Upper lobe of right lung (tissue), 1 donor: ENCODE results near the gene SVIL. TPM values are rescaled to one million over a fixed set of nuclear protein-coding genes. Genes with fewer than 3 reads are reported as not detected.
A peak's percentile ranks its signal among the peaks of the same experiment; 100 is the strongest.

ENCODE experiments used
- ATAC-seq: fragments of 200-7000 bp; cut with Tn5 transposase; one replicate; pipeline ENCODE4 v1.9.1; 2020; ENCODE audit warnings: mild to moderate bottlenecking, moderate library complexity
- DNase-seq: peaks from one replicate; pipeline ENCODE4 v3.0.0-alpha.2; 2020
- H3K27ac ChIP-seq: fragments of 200-600 bp; one replicate; pipeline ENCODE4 v1.8.0; 2022
- H3K27me3 ChIP-seq: fragments of 200-600 bp; one replicate; pipeline ENCODE4 v1.8.0; 2022; ENCODE audit warnings: mild to moderate bottlenecking
- H3K36me3 ChIP-seq: fragments of 200-600 bp; one replicate; pipeline ENCODE4 v1.8.0; 2022
- H3K4me1 ChIP-seq: fragments of 200-600 bp; one replicate; pipeline ENCODE4 v1.8.0; 2022
- H3K4me3 ChIP-seq: fragments of 200-600 bp; one replicate; pipeline ENCODE4 v1.8.0; 2022; ENCODE audit warnings: mild to moderate bottlenecking
- H3K9me3 ChIP-seq: fragments of 200-600 bp; one replicate; pipeline ENCODE4 v1.8.0; 2022
- CTCF ChIP-seq: fragments of 200-600 bp; IDR thresholded peaks from one replicate; pipeline ENCODE4 v1.8.0; 2022; ENCODE audit warnings: antibody characterized with exemption
- intact Hi-C: fragments of 100-400 bp; cut with DNase I; formaldehyde crosslinking; loops from one replicate; pipeline ENCODE4 v1.11.0; 2022
- total RNA-seq: library from RNA; stranded (reverse); fragmentation: NEBNext Ultra II Directional; extraction: Animal tissue kit (Norgen Biotek cat#: 25700); gene quantifications from one replicate; pipeline ENCODE4 v1.2.1, GENCODE V29; 2021
- donor health status: DM: no; HTN: yes; CAD: no; lungs with severe emphysema.

Gene SVIL
- total RNA-seq, 1 donor from 2014 or later, result 106 TPM

DNA sequence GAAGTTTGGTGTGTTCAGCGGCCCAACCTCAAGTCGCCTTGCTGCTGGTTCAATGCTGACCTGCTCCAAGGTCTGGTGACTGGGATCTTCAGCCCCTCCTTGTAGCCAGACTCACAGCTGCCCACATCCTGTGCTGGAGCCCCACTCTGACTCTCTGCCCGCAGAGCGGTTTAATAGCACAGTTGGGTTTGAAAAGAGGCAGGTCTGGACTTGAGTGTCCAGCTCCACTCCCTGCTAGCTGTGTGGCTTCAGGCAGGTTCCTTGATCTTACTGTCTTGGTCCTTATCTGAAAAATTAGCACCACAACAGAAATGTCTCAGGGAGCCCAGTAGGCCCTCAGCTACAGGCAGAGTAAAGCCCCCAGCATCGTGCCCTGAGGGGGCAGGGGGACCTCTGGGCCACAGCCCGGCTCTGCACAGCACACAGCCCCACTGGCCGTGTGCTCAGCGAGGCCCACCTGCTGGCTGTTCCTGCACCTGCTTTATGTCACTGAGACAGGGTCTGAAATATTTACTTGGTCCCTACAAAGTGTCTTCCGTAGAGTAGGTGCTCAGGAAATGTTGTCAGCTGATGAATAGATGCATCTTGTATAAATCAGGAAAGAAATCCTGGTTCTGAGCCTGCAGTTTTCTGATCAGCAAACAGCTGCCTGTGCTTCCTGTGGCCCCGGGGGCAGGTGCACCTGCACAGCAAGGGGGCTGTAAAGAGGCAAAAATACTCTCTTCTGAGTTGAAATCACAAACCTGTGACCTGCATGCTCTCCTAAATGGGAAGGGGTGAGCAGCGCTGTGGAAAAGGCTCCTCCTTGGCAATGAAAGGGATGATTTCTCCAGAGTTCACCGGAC, 155.5 kb downstream of the SVIL start:
- no peak overlapping the region for H3K4me3 ChIP-seq
- H3K4me1 ChIP-seq, result peaks cover 11% of the 10 kb centered on the region
- no peak overlapping the region for H3K27ac ChIP-seq
- peaks cover 57% of the 10 kb centered on the region for H3K36me3 ChIP-seq
- ATAC-seq (no peak), DNase-seq (no peak)
- TF ChIP-seq CTCF, result no peak
- no peaks in the 10 kb centered on the region for H3K27me3 ChIP-seq
- intact Hi-C loops, result no loop called here
- no peaks in the 10 kb centered on the region for H3K9me3 ChIP-seq

GRCh38 chr10:29473406-29474100, 161.2 kb downstream of the SVIL start:
- DNase-seq (no peak), ATAC-seq (no peak)
- H3K27me3 ChIP-seq, result no peaks in the 10 kb centered on the region
- no peak overlapping the region for H3K27ac ChIP-seq
- H3K4me1 ChIP-seq, result no peaks in the 10 kb centered on the region
- no peak overlapping the region for H3K4me3 ChIP-seq
- no peak for TF ChIP-seq CTCF
- peaks cover 81% of the 10 kb centered on the region for H3K36me3 ChIP-seq
- H3K9me3 ChIP-seq, result no peaks in the 10 kb centered on the region
- intact Hi-C loops, result no loop called here

DNA sequence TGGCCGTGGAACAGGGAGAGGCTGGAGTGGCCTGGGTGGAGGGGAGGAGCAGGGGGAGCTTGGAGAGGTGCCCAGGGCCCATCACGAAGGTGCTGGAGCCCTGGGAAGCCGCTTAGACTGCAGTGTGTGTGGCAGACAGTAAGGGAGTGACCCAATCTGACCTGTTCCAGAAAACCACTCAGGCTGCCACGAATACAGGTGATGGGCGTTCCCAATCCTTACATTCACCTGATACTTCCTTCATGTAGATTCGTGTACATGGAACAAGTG, 161.7 kb downstream of the SVIL start:
- no peak overlapping the region for H3K27ac ChIP-seq
- intact Hi-C loops, result no loop called here
- H3K27me3 ChIP-seq, result no peaks in the 10 kb centered on the region
- no peaks in the 10 kb centered on the region for H3K9me3 ChIP-seq
- no peak for TF ChIP-seq CTCF
- ATAC-seq (no peak), DNase-seq (no peak)
- H3K36me3 ChIP-seq, result peaks cover 79% of the 10 kb centered on the region
- no peaks in the 10 kb centered on the region for H3K4me1 ChIP-seq
- no peak overlapping the region for H3K4me3 ChIP-seq

DNA sequence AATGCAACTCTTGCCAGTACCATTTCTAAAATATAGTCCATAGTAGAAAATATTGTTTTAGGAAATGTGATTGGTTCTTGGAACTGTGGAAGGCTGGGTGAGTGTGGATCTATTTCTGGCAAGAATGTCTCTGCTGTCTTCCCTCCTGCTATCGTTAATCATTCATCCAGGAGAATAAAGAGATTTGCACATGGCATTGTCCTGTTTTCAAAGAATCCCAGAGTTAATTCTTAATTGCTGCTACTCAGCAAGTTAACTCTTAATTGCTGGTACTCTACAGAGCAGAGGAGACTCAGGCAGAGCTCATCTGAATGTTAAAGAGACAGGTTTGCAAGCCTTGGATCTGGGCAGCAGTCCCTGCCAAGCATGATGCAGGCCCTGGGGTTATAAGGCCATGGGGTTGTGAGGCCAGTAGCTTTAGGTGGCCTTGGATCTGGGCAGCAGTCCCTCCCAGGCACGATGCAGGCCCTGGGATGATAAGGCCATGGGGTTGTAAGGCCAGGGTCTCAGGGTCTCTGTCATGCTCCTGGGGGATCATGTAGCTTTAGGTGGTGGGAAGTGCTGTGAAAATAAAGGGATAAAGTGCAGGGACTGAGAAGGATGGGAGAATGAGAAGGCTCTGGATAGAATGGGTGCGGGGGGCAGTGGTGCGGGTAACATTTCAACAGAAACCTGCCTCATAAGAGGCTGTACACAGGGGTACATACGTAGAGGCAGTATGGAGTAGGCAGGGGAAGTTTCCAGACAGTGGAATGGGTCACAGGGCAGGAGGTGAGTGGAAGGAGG, 162.3 kb downstream of the SVIL start:
- TF ChIP-seq CTCF, result no peak
- peaks cover 81% of the 10 kb centered on the region for H3K36me3 ChIP-seq

GRCh38 chr10:29471544-29471859, 163.3 kb downstream of the SVIL start:
- DNase-seq (no peak), ATAC-seq (no peak)
- no peaks in the 10 kb centered on the region for H3K27me3 ChIP-seq
- TF ChIP-seq CTCF, result no peak
- H3K4me3 ChIP-seq, result no peak overlapping the region
- no peaks in the 10 kb centered on the region for H3K9me3 ChIP-seq
- intact Hi-C loops, result no loop called here
- no peaks in the 10 kb centered on the region for H3K4me1 ChIP-seq
- H3K36me3 ChIP-seq, result peaks cover 80% of the 10 kb centered on the region
- H3K27ac ChIP-seq, result no peak overlapping the region

More for the DNA sequence above, 162.3 kb downstream of the SVIL start:
- H3K4me3 ChIP-seq, result no peak overlapping the region
- DNase-seq, result no peak
- no peak overlapping the region for H3K27ac ChIP-seq
- peak; percentile 42 for ATAC-seq
- H3K9me3 ChIP-seq, result no peaks in the 10 kb centered on the region
- H3K4me1 ChIP-seq, result no peaks in the 10 kb centered on the region
- no peaks in the 10 kb centered on the region for H3K27me3 ChIP-seq
- intact Hi-C loops, result no loop called here
